Lower leg skin (tissue), 4 donors: Measurements from ENCODE around the gene TMEM234. TPM values are rescaled to one million over a fixed set of nuclear protein-coding genes. Genes with fewer than 3 reads are reported as not detected.

Experiments used
- DNase-seq, 2 donors: peaks; one replicate each; pipeline ENCODE4 v3.0.0-alpha.2; 2019; ENCODE audit warnings: low spot score in 2 of 2
- H3K4me3 ChIP-seq: fragments of 200-600 bp; sonication (generic); 2 replicates; pipeline ENCODE4 v1.5.1; 2017; ENCODE audit warnings: mild to moderate bottlenecking, low read depth; ENCODE audit not compliant: poor library complexity, severe bottlenecking
- CTCF ChIP-seq, 3 donors: fragments of 450-650 bp; IDR thresholded peaks; one replicate each; pipeline ENCODE4 v1.5.1; 2016; ENCODE audit warnings: antibody characterized with exemption in 3 of 3, mild to moderate bottlenecking in 3 of 3, moderate library complexity in 2 of 3
- POLR2A ChIP-seq, 2 donors: fragments of 450-650 bp; IDR thresholded peaks; one replicate each; pipeline ENCODE4 v1.6.1; 2016 to 2017; ENCODE audit warnings: antibody characterized with exemption in 2 of 2, mild to moderate bottlenecking in 1 of 2, moderate library complexity in 1 of 2
- WGBS, 2 donors: methylation state at CpG; one replicate each; pipeline ENCODE4 v1.1.5; 2018; 5-methylcytosine and 5-hydroxymethylcytosine counted together
- intact Hi-C: fragments of 100-400 bp; cut with DNase I; formaldehyde crosslinking; loops from one replicate; pipeline ENCODE4 v1.15.0; 2023; ENCODE audit warnings: low total_unique reads
- total RNA-seq, 4 donors: library from RNA; depleted of rRNA; stranded (reverse); fragments of >200 nt; gene quantifications; one replicate each; pipeline ENCODE4 v1.1.0, GENCODE V29; 2016

The TMEM234 gene
- total RNA-seq, 4 donors from 2014 or later: 2.7 to 14.8 (median 9.0) TPM

- 91 to 94% methylated on average over 5 of the region's 5 CpGs for WGBS, 2 donors
These were observed 5.6 kb downstream of the TMEM234 start for GRCh38 chr1:32216566-32216965.

GRCh38 chr1:32215629-32216480 lies 6.3 kb downstream of the TMEM234 start:
- intact Hi-C loops: no loop called here
- 61 to 70% methylated on average over 10 of the region's 10 CpGs for WGBS, 2 donors
- no peak overlapping the region for H3K4me3 ChIP-seq
- no peak for DNase-seq
- TF ChIP-seq CTCF (IDR thresholded peaks at IDR 0.05) (no peak), POLR2A (IDR thresholded peaks at IDR 0.05) (no peak)

More at GRCh38 chr1:32216566-32216965, 5.6 kb downstream of the TMEM234 start:
- no peak overlapping the region for H3K4me3 ChIP-seq
- DNase-seq: no peak
- intact Hi-C loops: no loop called here
- TF ChIP-seq POLR2A (IDR thresholded peaks at IDR 0.05) (no peak), CTCF (IDR thresholded peaks at IDR 0.05) (no peak)

- DNase-seq: peak in 1 of 2 donors; percentile 33
- intact Hi-C loops: no loop called here
- TF ChIP-seq POLR2A (IDR thresholded peaks at IDR 0.05) (no peak), CTCF (IDR thresholded peaks at IDR 0.05) (no peak)
- H3K4me3 ChIP-seq: no peak within 1 kb of the TSS
- 64 to 75% methylated on average over 5 of the region's 5 CpGs for WGBS, 2 donors
These were observed 13.2 kb downstream of the TMEM234 start, which contains the start of gene DCDC2B for GRCh38 chr1:32208891-32209328. DCDC2B (plus strand) TSS chr1:32209089; CDS start chr1:32209094, 5 bp downstream.

- WGBS, 2 donors: 84 to 86% methylated on average over 6 of the region's 6 CpGs
- TF ChIP-seq CTCF (IDR thresholded peaks at IDR 0.05) (no peak), POLR2A (IDR thresholded peaks at IDR 0.05) (no peak)
- no peak for DNase-seq
- intact Hi-C loops: no loop called here
- no peak overlapping the region for H3K4me3 ChIP-seq
These were observed 13.7 kb downstream of the TMEM234 start for GRCh38 chr1:32208469-32208868.

GRCh38 chr1:32205401-32206370 lies 16.5 kb downstream of the TMEM234 start, which contains the start of gene IQCC:
IQCC (plus strand) TSS chr1:32205671; CDS start chr1:32205682, 11 bp downstream.
- DNase-seq: peak; percentile 80 to 97
- peak within 1 kb of the TSS; percentile 45 for H3K4me3 ChIP-seq
- TF ChIP-seq POLR2A (IDR thresholded peaks at IDR 0.05) (no peak), CTCF (IDR thresholded peaks at IDR 0.05) (no peak)
- 1 to 2% methylated on average over 48 to 77 of the region's 77 CpGs for WGBS, 2 donors
- intact Hi-C loops: no loop called here
